ENCODE data around the gene TESPA1. TPM values are rescaled to one million over a fixed set of nuclear protein-coding genes. Genes with fewer than 3 reads are reported as not detected.

Gene TESPA1
- total and polyA plus RNA-seq, 9 of the 15 experiments (the other 6 are each of a cell fraction or from before 2014, with no cell fraction given): 0.72 to 7.1 (median 2.4) TPM

- TF ChIP-seq CREB3 (tag; conservative IDR thresholded peaks at IDR 0.05; ENCODE audit: low read depth): no peak
- TF ChIP-seq SAP30 (IDR thresholded peaks at IDR 0.05; ENCODE audit: borderline replicate concordance, insufficient read depth, low read depth, low read length, poor library complexity, severe bottlenecking): no peak
- TF ChIP-seq RAD21 (CRISPR knock-in tag; conservative IDR thresholded peaks at IDR 0.05 in 1 of 2, IDR thresholded peaks at IDR 0.05 in 1 of 2): no peak
- no peak for TF ChIP-seq SMAD1 (IDR thresholded peaks at IDR 0.05; ENCODE audit: low read depth, low read length, partially characterized antibody)
- no peak for TF ChIP-seq ARID3A (IDR thresholded peaks at IDR 0.05; ENCODE audit: borderline replicate concordance, low read depth, low read length)
Measured at GRCh38 chr12:54926246-54926645, 58.3 kb downstream of the TESPA1 start (continued).

GRCh38 chr12:54924972-54925707 lies 59.4 kb downstream of the TESPA1 start:
- Histone ChIP-seq H3K9ac (ENCODE audit: insufficient read depth in 1 of 2, low read depth in 2 of 2, low read length in 2 of 2) (no peak overlapping the region), H4K20me1 (replicated peaks; ENCODE audit: control insufficient read depth, insufficient read depth, low read length) (no peaks in the 10 kb centered on the region), H3K4me1 (replicated peaks in 1 of 2; ENCODE audit: control insufficient read depth in 2 of 2, insufficient read depth in 2 of 2, low read length in 2 of 2) (no peaks in the 10 kb centered on the region), H3K79me2 (ENCODE audit: control insufficient read depth, insufficient read depth, low read length) (no peaks in the 10 kb centered on the region), H3K4me2 (ENCODE audit: insufficient read depth, low read length) (no peak overlapping the region), H3K9me3 (replicated peaks; ENCODE audit: control insufficient read depth, insufficient read depth, low read depth, low read length) (no peaks in the 10 kb centered on the region; the same call in 1 of the 2 replicates), H2AFZ (ENCODE audit: low read depth, low read length) (no peak overlapping the region), H3K27ac (ENCODE audit: extremely low read depth, low read depth, low read length) (no peak overlapping the region), H3K9me1 (ENCODE audit: control insufficient read depth, insufficient read depth, low read length) (no peaks in the 10 kb centered on the region), H3K36me3 (ENCODE audit: control insufficient read depth, insufficient read depth, low read length) (no peaks in the 10 kb centered on the region), H3K4me3 (no peak overlapping the region), H3K27me3 (ENCODE audit: control insufficient read depth in 2 of 2, insufficient read depth in 2 of 2, low read length in 2 of 2) (no peaks in the 10 kb centered on the region)
- ChIA-PET POLR2A (interaction anchor here (1.3 kb wide), 1 partner anchor 16 kb away, joined by 4 read pairs; no protein-coding TSS in a partner anchor), CTCF (ENCODE audit: low intra/inter-chr PET ratio) (no interaction called here)
- intact Hi-C loops (cut with micrococcal nuclease) (no loop called here), in situ Hi-C loops (cut with MboI) (no loop called here)
- no peak for DNase-seq (ENCODE audit: extremely low read depth in 1 of 4, low spot score in 3 of 4)
- under 1% methylated on average over 8 of the region's 8 CpGs for WGBS (ENCODE audit: insufficient coverage, low coverage, missing lambda C conversion rate)
- no peak for ATAC-seq
- FAIRE-seq: no peak
- no TSS peak for BruUV-seq (replicated peaks)
- TF ChIP-seq C11orf30 (IDR thresholded peaks at IDR 0.05; ENCODE audit: low read depth): peak; percentile 20; the same call in 1 of the 2 replicates
- peak; percentile 25 for TF ChIP-seq TAL1 (IDR thresholded peaks at IDR 0.05)
- no peak for TF ChIP-seq GABPA (tag; conservative IDR thresholded peaks at IDR 0.05; ENCODE audit: low read depth)
- 0 out of 2 replicates have a peak, but pooled peaks have one; percentile 5 for TF ChIP-seq CBFA2T2 (conservative IDR thresholded peaks at IDR 0.05)
- no peak for TF ChIP-seq CEBPZ (IDR thresholded peaks at IDR 0.05; ENCODE audit: borderline replicate concordance, low read depth, low read length)
- TF ChIP-seq CBFA2T3 (IDR thresholded peaks at IDR 0.05): peak; percentile 51
- 0 out of 2 replicates have a peak, but pooled peaks have one; percentile 21 for TF ChIP-seq SOX6 (IDR thresholded peaks at IDR 0.05)
- peak; percentile 41 for TF ChIP-seq MAFG (tag; conservative IDR thresholded peaks at IDR 0.05)
- no peak for TF ChIP-seq PRMT5 (CRISPR knock-in tag; IDR thresholded peaks at IDR 0.05)
